GM06990 (cell line): ENCODE data around the gene PPP1R1C.

ENCODE experiments used
- DNase-seq: peaks from one replicate; pipeline ENCODE4 v3.0.0-alpha.2; 2011; ENCODE audit not compliant: insufficient read length; ENCODE audit errors: extremely low read depth
- H3K27me3 ChIP-seq: replicated peaks from 2 replicates; pipeline ENCODE4 v1.6.0; 2011; ENCODE audit warnings: low read length; ENCODE audit not compliant: control insufficient read depth, insufficient read depth
- H3K36me3 ChIP-seq: 2 replicates; pipeline ENCODE4 v1.5.1; 2011; ENCODE audit warnings: low read length; ENCODE audit not compliant: control insufficient read depth, insufficient read depth
- H3K4me3 ChIP-seq: replicated peaks from 2 replicates; pipeline ENCODE4 v1.5.1; 2011; ENCODE audit warnings: low read depth, mild to moderate bottlenecking, control low read depth, low read length
- TF ChIP-seq, protein P1 (sequence below): IDR thresholded peaks from 2 replicates; pipeline ENCODE4 v1.5.1; 2011; ENCODE audit warnings: low read length, control low read depth, mild to moderate bottlenecking, inconsistent platforms; ENCODE audit not compliant: insufficient read depth, poor library complexity, severe bottlenecking

Gene PPP1R1C

GRCh38 chr2:181992776-181993175, 7.1 kb downstream of the PPP1R1C start:
- no peaks in the 10 kb centered on the region; the same call in 1 of the 2 replicates for H3K27me3 ChIP-seq
- TF ChIP-seq, protein P1, sequence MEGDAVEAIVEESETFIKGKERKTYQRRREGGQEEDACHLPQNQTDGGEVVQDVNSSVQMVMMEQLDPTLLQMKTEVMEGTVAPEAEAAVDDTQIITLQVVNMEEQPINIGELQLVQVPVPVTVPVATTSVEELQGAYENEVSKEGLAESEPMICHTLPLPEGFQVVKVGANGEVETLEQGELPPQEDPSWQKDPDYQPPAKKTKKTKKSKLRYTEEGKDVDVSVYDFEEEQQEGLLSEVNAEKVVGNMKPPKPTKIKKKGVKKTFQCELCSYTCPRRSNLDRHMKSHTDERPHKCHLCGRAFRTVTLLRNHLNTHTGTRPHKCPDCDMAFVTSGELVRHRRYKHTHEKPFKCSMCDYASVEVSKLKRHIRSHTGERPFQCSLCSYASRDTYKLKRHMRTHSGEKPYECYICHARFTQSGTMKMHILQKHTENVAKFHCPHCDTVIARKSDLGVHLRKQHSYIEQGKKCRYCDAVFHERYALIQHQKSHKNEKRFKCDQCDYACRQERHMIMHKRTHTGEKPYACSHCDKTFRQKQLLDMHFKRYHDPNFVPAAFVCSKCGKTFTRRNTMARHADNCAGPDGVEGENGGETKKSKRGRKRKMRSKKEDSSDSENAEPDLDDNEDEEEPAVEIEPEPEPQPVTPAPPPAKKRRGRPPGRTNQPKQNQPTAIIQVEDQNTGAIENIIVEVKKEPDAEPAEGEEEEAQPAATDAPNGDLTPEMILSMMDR, result no peak
- no peak overlapping the region for H3K4me3 ChIP-seq
- DNase-seq, result peak; percentile 29
- no peaks in the 10 kb centered on the region for H3K36me3 ChIP-seq

GRCh38 chr2:181995289-181995688, 9.6 kb downstream of the PPP1R1C start:
- Histone ChIP-seq H3K27me3 (no peaks in the 10 kb centered on the region), H3K36me3 (no peaks in the 10 kb centered on the region), H3K4me3 (no peak overlapping the region)
- TF ChIP-seq, protein P1, result no peak
- DNase-seq, result no peak

- H3K4me3 ChIP-seq, result no peak overlapping the region
- DNase-seq, result no peak
- H3K36me3 ChIP-seq, result no peaks in the 10 kb centered on the region
- H3K27me3 ChIP-seq, result no peaks in the 10 kb centered on the region
- TF ChIP-seq, protein P1, result no peak
Measured at GRCh38 chr2:181998041-181998835, 12.6 kb downstream of the PPP1R1C start.

GRCh38 chr2:181998891-181999654, 13.4 kb downstream of the PPP1R1C start:
- DNase-seq, result no peak
- TF ChIP-seq, protein P1, result no peak
- Histone ChIP-seq H3K27me3 (no peaks in the 10 kb centered on the region), H3K4me3 (no peak overlapping the region), H3K36me3 (no peaks in the 10 kb centered on the region)

DNA sequence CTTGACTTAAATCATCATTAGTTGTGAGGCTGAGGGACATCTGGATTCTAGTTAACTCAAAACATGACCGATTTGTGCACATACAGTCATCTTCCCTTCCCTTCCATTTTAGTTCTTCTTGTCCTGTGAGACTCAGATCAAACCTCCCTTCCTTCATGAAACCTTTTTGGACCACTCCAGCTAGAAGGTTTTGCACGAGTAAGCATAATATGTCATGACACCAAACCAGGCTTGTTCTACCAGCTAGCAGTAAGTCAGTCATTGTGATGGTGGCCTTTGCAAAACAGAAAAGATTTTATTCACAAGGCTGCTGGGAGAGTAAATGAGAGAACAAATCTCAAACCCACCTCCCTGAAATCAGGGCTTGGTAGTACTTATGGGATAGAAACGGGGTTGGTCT, 14.3 kb downstream of the PPP1R1C start:
- H3K4me3 ChIP-seq, result no peak overlapping the region
- no peaks in the 10 kb centered on the region for H3K36me3 ChIP-seq
- H3K27me3 ChIP-seq, result no peaks in the 10 kb centered on the region; the same call in 1 of the 2 replicates
- TF ChIP-seq, protein P1, result no peak
- no peak for DNase-seq
